ENCODE results near the gene HARS1. TPM values are rescaled to one million over a fixed set of nuclear protein-coding genes. Genes with fewer than 3 reads are reported as not detected.

HARS1 gene
- total and polyA plus RNA-seq, 2 of the 13 experiments (the other 11 are each of a cell fraction or from before 2014, with no cell fraction given), result 36.9 to 66.2 TPM

GRCh38 chr5:140630292-140631035 is 60.7 kb downstream of the HARS1 start (continued):
- TF ChIP-seq ZNF615 (CRISPR knock-in tag; IDR thresholded peaks at IDR 0.05; ENCODE audit: borderline replicate concordance), result no peak
- TF ChIP-seq ARNT2 (CRISPR knock-in tag; IDR thresholded peaks at IDR 0.05; ENCODE audit: low read depth), result no peak
- TF ChIP-seq AGO1 (IDR thresholded peaks at IDR 0.05; ENCODE audit: low read depth, low read length, poor library complexity, severe bottlenecking), result no peak
- no peak for TF ChIP-seq ETV5 (CRISPR knock-in tag; IDR thresholded peaks at IDR 0.05; ENCODE audit: borderline replicate concordance)
- TF ChIP-seq SRSF9 (IDR thresholded peaks at IDR 0.05; ENCODE audit: borderline replicate concordance, insufficient read depth, low read depth, low read length, poor library complexity, severe bottlenecking), result no peak
- no peak for TF ChIP-seq REL (CRISPR knock-in tag; conservative IDR thresholded peaks at IDR 0.05)
- no peak for TF ChIP-seq ZNF510 (CRISPR knock-in tag; IDR thresholded peaks at IDR 0.05; ENCODE audit: low read depth)
- no peak for TF ChIP-seq ZNF17 (CRISPR knock-in tag; IDR thresholded peaks at IDR 0.05)
- TF ChIP-seq ZNF282 (IDR thresholded peaks at IDR 0.05; ENCODE audit: partially characterized antibody), result no peak
- TF ChIP-seq GFI1 (CRISPR knock-in tag; IDR thresholded peaks at IDR 0.05; ENCODE audit: borderline replicate concordance), result no peak
- no peak for TF ChIP-seq PPARG (CRISPR knock-in tag; conservative IDR thresholded peaks at IDR 0.05)
- TF ChIP-seq RXRB (CRISPR knock-in tag; IDR thresholded peaks at IDR 0.05; ENCODE audit: borderline replicate concordance), result no peak
- no peak for TF ChIP-seq IRX3 (CRISPR knock-in tag; IDR thresholded peaks at IDR 0.05; ENCODE audit: borderline replicate concordance, low read depth)

GRCh38 chr5:140628711-140629110 is 62.5 kb downstream of the HARS1 start:
- ChIA-PET CTCF (ENCODE audit: low intra/inter-chr PET ratio, low total read pairs) (no interaction called here), POLR2A (no interaction called here)
- H3K36me3 ChIP-seq (replicated peaks in 1 of 2; ENCODE audit: control insufficient read depth in 1 of 2, insufficient read depth in 2 of 2, low read length in 2 of 2), result no peaks in the 10 kb centered on the region
- no peaks in the 10 kb centered on the region for H3K27me3 ChIP-seq (ENCODE audit: control insufficient read depth in 1 of 2, insufficient read depth in 2 of 2, low read length in 2 of 2)
- no TSS peak for BruUV-seq (replicated peaks)
- no peaks in the 10 kb centered on the region for H4K20me1 ChIP-seq (ENCODE audit: insufficient read depth, low read length)
- in situ Hi-C loops (cut with HindIII; ENCODE audit: extremely low pct_ligation_motif_present, low pct_unique_long_range_greater_than_20kb), result no loop called here
- DNase-seq (ENCODE audit: low spot score) (no peak), FAIRE-seq (no peak), ATAC-seq (no peak)
- no peak for TF ChIP-seq ZNF543 (CRISPR knock-in tag; IDR thresholded peaks at IDR 0.05)
- no peak for TF ChIP-seq ZNF367 (CRISPR knock-in tag; IDR thresholded peaks at IDR 0.05; ENCODE audit: borderline replicate concordance)
- no peak for TF ChIP-seq ZBTB21 (CRISPR knock-in tag; IDR thresholded peaks at IDR 0.05)
- TF ChIP-seq ZUFSP (CRISPR knock-in tag; IDR thresholded peaks at IDR 0.05; ENCODE audit: borderline replicate concordance), result no peak
- TF ChIP-seq ATRX (CRISPR knock-in tag; IDR thresholded peaks at IDR 0.05; ENCODE audit: borderline replicate concordance), result no peak
- TF ChIP-seq FOSL2 (CRISPR knock-in tag; IDR thresholded peaks at IDR 0.05), result 0 out of 2 replicates have a peak, but pooled peaks have one; percentile 17
- WGBS (ENCODE audit: low lambda C conversion rate), result 0% methylated on average over 1 of the region's 1 CpG
- peaks cover 15% of the 10 kb centered on the region for H3K4me1 ChIP-seq (ENCODE audit: insufficient read depth, low read length)
- H3K4me3 ChIP-seq (replicated peaks in 1 of 3; ENCODE audit: insufficient read depth in 1 of 3, low read depth in 2 of 3, low read length in 3 of 3), result no peak overlapping the region
- no peak overlapping the region for H3K9ac ChIP-seq (ENCODE audit: insufficient read depth, low read depth, low read length)
- peaks cover 25% of the 10 kb centered on the region for H3K9me3 ChIP-seq (ENCODE audit: low read length)
- no peak overlapping the region for H3K4me2 ChIP-seq (ENCODE audit: low read depth, low read length)
- no peaks in the 10 kb centered on the region for H3K79me2 ChIP-seq (ENCODE audit: insufficient read depth, low read length)
- intact Hi-C loops (cut with micrococcal nuclease; ENCODE audit: unreplicated experiment), result no loop called here
- H3K27ac ChIP-seq (ENCODE audit: extremely low read length, insufficient read depth, low read length), result no peak overlapping the region
- no peak overlapping the region for H2AFZ ChIP-seq (ENCODE audit: low read length)
